WTC11 (cell line): ENCODE measurements around the gene SBSN.

Experiments
- CREB1 ChIP-seq: sonication (generic); formaldehyde crosslinking; IDR thresholded peaks from 2 replicates; pipeline ENCODE4 v1.8.0; 2023; ENCODE audit warnings: mild to moderate bottlenecking, missing genetic modification reagents
- NFE2L1 ChIP-seq: sonication (generic); formaldehyde crosslinking; IDR thresholded peaks from 2 replicates; pipeline ENCODE4 v1.8.1; 2023; ENCODE audit warnings: missing genetic modification reagents
- NR1H2 ChIP-seq: sonication (generic); formaldehyde crosslinking; IDR thresholded peaks from 2 replicates; pipeline ENCODE4 v1.9.0; 2021; ENCODE audit warnings: mild to moderate bottlenecking, moderate library complexity, missing genetic modification reagents
- TF ChIP-seq, protein P1 (sequence below): sonication (generic); formaldehyde crosslinking; IDR thresholded peaks from 2 replicates; pipeline ENCODE4 v1.8.1; 2023; ENCODE audit warnings: mild to moderate bottlenecking, missing genetic modification reagents, moderate library complexity
- TF ChIP-seq, protein P2 (sequence below): sonication (generic); formaldehyde crosslinking; IDR thresholded peaks from 2 replicates; pipeline ENCODE4 v1.8.0; 2023; ENCODE audit warnings: missing genetic modification reagents

DNA sequence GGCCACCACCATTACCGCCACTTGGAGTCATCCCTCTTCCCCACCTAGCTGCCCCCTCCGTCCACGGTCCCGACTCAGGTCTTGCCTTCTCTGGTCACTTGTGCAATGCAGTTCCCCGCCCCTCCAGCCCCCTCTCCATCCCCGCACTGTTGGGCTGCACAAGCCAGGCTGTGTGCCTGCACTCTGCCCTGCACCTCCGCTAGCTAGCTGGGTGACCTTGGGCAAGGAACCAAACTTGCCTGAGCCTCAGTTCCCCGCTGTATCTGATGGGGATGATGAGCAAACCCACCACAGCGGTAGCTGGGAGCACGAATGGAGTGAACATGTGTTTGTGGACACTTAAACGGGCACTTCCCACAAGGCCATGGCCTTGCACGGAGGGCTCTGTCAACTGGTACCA is 11.7 kb upstream of the SBSN start:
- TF ChIP-seq CREB1: no peak
- TF ChIP-seq NR1H2 (CRISPR knock-in tag): no peak
- TF ChIP-seq NFE2L1 (CRISPR knock-in tag): no peak
- TF ChIP-seq, protein P1, sequence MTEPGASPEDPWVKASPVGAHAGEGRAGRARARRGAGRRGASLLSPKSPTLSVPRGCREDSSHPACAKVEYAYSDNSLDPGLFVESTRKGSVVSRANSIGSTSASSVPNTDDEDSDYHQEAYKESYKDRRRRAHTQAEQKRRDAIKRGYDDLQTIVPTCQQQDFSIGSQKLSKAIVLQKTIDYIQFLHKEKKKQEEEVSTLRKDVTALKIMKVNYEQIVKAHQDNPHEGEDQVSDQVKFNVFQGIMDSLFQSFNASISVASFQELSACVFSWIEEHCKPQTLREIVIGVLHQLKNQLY: no peak
- TF ChIP-seq, protein P2, sequence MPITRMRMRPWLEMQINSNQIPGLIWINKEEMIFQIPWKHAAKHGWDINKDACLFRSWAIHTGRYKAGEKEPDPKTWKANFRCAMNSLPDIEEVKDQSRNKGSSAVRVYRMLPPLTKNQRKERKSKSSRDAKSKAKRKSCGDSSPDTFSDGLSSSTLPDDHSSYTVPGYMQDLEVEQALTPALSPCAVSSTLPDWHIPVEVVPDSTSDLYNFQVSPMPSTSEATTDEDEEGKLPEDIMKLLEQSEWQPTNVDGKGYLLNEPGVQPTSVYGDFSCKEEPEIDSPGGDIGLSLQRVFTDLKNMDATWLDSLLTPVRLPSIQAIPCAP (CRISPR knock-in tag): no peak
